SH-SY5Y (cell line): Measurements from ENCODE around the gene ZNF48.

Experiments used
- GATA2 ChIP-seq: IDR thresholded peaks from 2 replicates; pipeline ENCODE4 v1.6.1; 2011; ENCODE audit warnings: mild to moderate bottlenecking, low read depth, low read length
- GATA3 ChIP-seq: IDR thresholded peaks from 2 replicates; pipeline ENCODE4 v1.6.1; 2011; ENCODE audit warnings: low read depth, mild to moderate bottlenecking, low read length, moderate library complexity

GRCh38 chr16:30376461-30376902 lies 18.7 kb upstream of the ZNF48 start:
- no peak for TF ChIP-seq GATA2
- no peak for TF ChIP-seq GATA3
